Endothelial cell of umbilical vein (primary cell): ENCODE results near the gene CELSR3. TPM values are rescaled to one million over a fixed set of nuclear protein-coding genes. Genes with fewer than 3 reads are reported as not detected.

ENCODE experiments used
- BruUV-seq: library from RNA; stranded (reverse); fragments of 400-500 nt; replicated peaks from 2 replicates; lab custom pipeline; 2021; lab: Mats Ljungman, UMichigan
- CTCF ChIA-PET: fragments of 300-600, 350-600 bp; sonication (Branson Sonifier 250); formaldehyde crosslinking; loops from one replicate; lab custom pipeline; 2021; ENCODE audit warnings: antibody characterized with exemption, inconsistent platforms; lab: Charles Lee
- POLR2A ChIA-PET: fragments of 300-600, 350-600 bp; sonication (Branson Sonifier 250); formaldehyde crosslinking; loops from one replicate; lab custom pipeline; 2021; ENCODE audit warnings: antibody characterized with exemption, inconsistent platforms; lab: Charles Lee
- DNase-seq: peaks from one replicate; pipeline ENCODE4 v3.0.0-alpha.2; 2011; ENCODE audit warnings: low read depth, low spot score
- FAIRE-seq: peaks from 2 replicates; lab custom pipeline; 2011; peaks lifted over from hg19 to GRCh38; lab: Jason Lieb, UNC
- H2AFZ ChIP-seq: 2 replicates; pipeline ENCODE4 v1.6.0; 2012; ENCODE audit warnings: low read depth, low read length, control low read depth, inconsistent platforms
- H3K27ac ChIP-seq: 2 replicates; pipeline ENCODE4 v1.5.1; 2011; ENCODE audit warnings: low read depth, mild to moderate bottlenecking, control low read depth, low read length, moderate library complexity; ENCODE audit not compliant: insufficient read depth
- H3K27me3 ChIP-seq, 2 experiments: 2 replicates each; pipeline versions ENCODE4 v1.6.0 to v1.6.1; 2011; ENCODE audit warnings: low read length in 2 of 2, mixed read lengths in 1 of 2; ENCODE audit not compliant: control insufficient read depth in 2 of 2, insufficient read depth in 2 of 2
- H3K36me3 ChIP-seq, 2 experiments: 2 replicates in 1 of 2; 3 replicates in 1 of 2; pipeline ENCODE4 v1.5.1; 2011; ENCODE audit warnings: low read length in 2 of 2, mild to moderate bottlenecking in 1 of 2, moderate library complexity in 1 of 2; ENCODE audit not compliant: control insufficient read depth in 2 of 2, insufficient read depth in 2 of 2; ENCODE audit errors: extremely low read depth in 1 of 2
- H3K4me1 ChIP-seq: 3 replicates; pipeline ENCODE4 v1.5.1; 2011; ENCODE audit warnings: mild to moderate bottlenecking, low read length; ENCODE audit not compliant: control insufficient read depth, insufficient read depth; ENCODE audit errors: extremely low read depth
- H3K4me2 ChIP-seq: 2 replicates; pipeline ENCODE4 v1.6.1; 2011; ENCODE audit warnings: low read length, control low read depth, mixed read lengths; ENCODE audit not compliant: insufficient read depth
- H3K4me3 ChIP-seq, 3 experiments: fragments of 200-600 bp in 1 of 3; sonication (generic), shearing (Covaris generic) in 1 of 3; replicated peaks in 1 of 3; 2 replicates each; pipeline ENCODE4 v1.5.1; 2011 to 2016; ENCODE audit warnings: control low read depth in 3 of 3, low read length in 3 of 3, mild to moderate bottlenecking in 2 of 3, inconsistent platforms in 1 of 3, low read depth in 1 of 3, moderate library complexity in 1 of 3; ENCODE audit not compliant: insufficient read depth in 1 of 3
- H3K79me2 ChIP-seq: 2 replicates; pipeline ENCODE4 v1.6.0; 2012; ENCODE audit warnings: low read length, inconsistent platforms; ENCODE audit not compliant: control insufficient read depth, insufficient read depth
- H3K9ac ChIP-seq: replicated peaks from 2 replicates; pipeline ENCODE3; 2011; ENCODE audit warnings: low read length, control low read depth; ENCODE audit not compliant: insufficient read depth; ENCODE audit errors: extremely low read depth
- H3K9me1 ChIP-seq: replicated peaks from 3 replicates; pipeline ENCODE4 v1.6.0; 2011; ENCODE audit warnings: mild to moderate bottlenecking, low read length; ENCODE audit not compliant: control insufficient read depth, insufficient read depth; ENCODE audit errors: extremely low read depth
- H3K9me3 ChIP-seq: replicated peaks from 2 replicates; pipeline ENCODE4 v1.5.1; 2012; ENCODE audit warnings: low read length, inconsistent platforms; ENCODE audit not compliant: control insufficient read depth, insufficient read depth
- H4K20me1 ChIP-seq: replicated peaks from 2 replicates; pipeline ENCODE3; 2011; ENCODE audit warnings: mild to moderate bottlenecking, low read length; ENCODE audit not compliant: control insufficient read depth, insufficient read depth; ENCODE audit errors: extremely low read depth
- CTCF ChIP-seq, 2 donors: IDR thresholded peaks; 1 replicate in 1 of 2; 2 replicates in 1 of 2; pipeline ENCODE4 v1.5.1; 2011; ENCODE audit warnings: low read length in 2 of 2, mild to moderate bottlenecking in 2 of 2, moderate library complexity in 2 of 2, control low read depth in 1 of 2, inconsistent platforms in 1 of 2, low read depth in 1 of 2; ENCODE audit not compliant: insufficient read depth in 1 of 2; ENCODE audit errors: extremely low read depth in 1 of 2
- EZH2 ChIP-seq: IDR thresholded peaks from 2 replicates; pipeline ENCODE4 v1.6.1; 2012; ENCODE audit warnings: borderline replicate concordance, low read depth, mild to moderate bottlenecking, moderate library complexity, low read length, inconsistent platforms; ENCODE audit not compliant: severe bottlenecking
- FOS ChIP-seq: IDR thresholded peaks from 2 replicates; pipeline ENCODE4 v1.6.1; 2011; ENCODE audit warnings: mild to moderate bottlenecking, low read length, moderate library complexity, borderline replicate concordance; ENCODE audit not compliant: insufficient read depth
- GATA2 ChIP-seq: IDR thresholded peaks from 2 replicates; pipeline ENCODE4 v1.7.0; 2011; ENCODE audit warnings: low read depth, mild to moderate bottlenecking, moderate library complexity, mixed read lengths, low read length; ENCODE audit not compliant: insufficient read length, insufficient read depth
- JUN ChIP-seq: IDR thresholded peaks from 2 replicates; pipeline ENCODE4 v1.6.1; 2011; ENCODE audit warnings: borderline replicate concordance, low read depth; ENCODE audit not compliant: insufficient read length, insufficient read depth
- MAX ChIP-seq: IDR thresholded peaks from 2 replicates; pipeline ENCODE4 v1.6.1; 2011; ENCODE audit not compliant: insufficient read depth, insufficient read length
- MYC ChIP-seq: IDR thresholded peaks from one replicate; pipeline ENCODE4 v1.6.1; 2011; ENCODE audit warnings: mild to moderate bottlenecking, low read depth, low read length
- POLR2A ChIP-seq: IDR thresholded peaks from 2 replicates; pipeline ENCODE4 v1.6.1; 2012; ENCODE audit warnings: low read depth, mild to moderate bottlenecking, control low read depth, low read length
- POLR2AphosphoS5 ChIP-seq: IDR thresholded peaks from 2 replicates; pipeline ENCODE4 v1.6.1; 2012; ENCODE audit warnings: low read depth, mild to moderate bottlenecking, control low read depth, low read length, moderate library complexity; ENCODE audit not compliant: insufficient read depth
- dilution Hi-C: fragments of 300-500 bp; cut with MboI; formaldehyde crosslinking; loops from one replicate; pipeline ENCODE4 v1.15.0; 2019; ENCODE audit warnings: low sequenced_read_pairs; ENCODE audit not compliant: extremely low pct_ligation_motif_present
- intact Hi-C: fragments of 100-400 bp; cut with micrococcal nuclease; formaldehyde crosslinking; loops from one replicate; pipeline ENCODE4 v1.10.0; 2022
- polyA plus RNA-seq, 4 experiments: library from polyadenylated mRNA; depleted of rRNA in 3 of 4; stranded (reverse) in 3 of 4; unstranded in 1 of 4; fragments of >200 nt; gene quantifications; 2 replicates each; pipeline versions ENCODE4 v1.2.1 to v1.2.3, GENCODE V29; 2011 to 2012; ENCODE audit warnings: missing spikeins in 1 of 4
- total RNA-seq: library from RNA; stranded (reverse); gene quantifications from 2 replicates; pipeline ENCODE4 v1.2.3, GENCODE V29; 2021

Gene CELSR3
- total and polyA plus RNA-seq, 2 donors (not counting 3 experiments of a cell fraction or from before 2014, with no cell fraction given), result 0.25 to 0.71 TPM

DNA sequence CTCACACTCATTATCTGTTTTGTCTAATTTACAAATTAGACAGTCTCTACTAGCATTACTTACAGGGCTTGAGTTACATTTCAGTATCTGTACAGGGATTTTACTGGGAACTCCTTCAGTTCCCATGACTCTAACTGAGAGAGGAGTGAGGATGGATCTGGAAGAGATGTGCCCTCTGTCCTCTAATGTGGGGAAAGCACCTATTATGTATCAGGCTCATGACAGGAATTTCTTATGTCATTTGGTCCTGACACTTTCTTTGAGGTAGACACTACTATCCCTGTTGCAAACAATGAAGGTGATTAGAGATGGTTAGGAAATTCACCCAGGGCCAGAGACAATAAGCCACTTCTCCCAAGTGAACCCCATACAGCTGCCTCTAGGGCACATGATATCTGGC is 33.9 kb upstream of the CELSR3 start:
- Histone ChIP-seq H2AFZ (no peak overlapping the region), H3K27me3 (no peaks in the 10 kb centered on the region), H3K9me1 (no peaks in the 10 kb centered on the region), H3K9me3 (no peaks in the 10 kb centered on the region), H3K4me2 (no peak overlapping the region), H3K4me1 (peaks cover 21% of the 10 kb centered on the region), H3K79me2 (peaks cover 72% of the 10 kb centered on the region), H3K4me3 (no peak overlapping the region), H4K20me1 (peaks cover 17% of the 10 kb centered on the region), H3K9ac (no peak overlapping the region), H3K36me3 (peaks cover 21 to 33% of the 10 kb centered on the region in 2 experiments), H3K27ac (no peak overlapping the region)
- no peak for DNase-seq
- POLR2A ChIA-PET, result no interaction called here
- TF ChIP-seq JUN, result no peak
- no peak for TF ChIP-seq POLR2AphosphoS5
- TF ChIP-seq MYC, result no peak
- no peak for TF ChIP-seq POLR2A
- no peak for TF ChIP-seq CTCF (IDR thresholded peaks at IDR 0.05; ENCODE audit: extremely low read depth in 1 of 2, insufficient read depth in 1 of 2, low read depth in 1 of 2, low read length in 2 of 2)
- TF ChIP-seq FOS, result no peak
- TF ChIP-seq MAX, result no peak
- TF ChIP-seq GATA2, result no peak
- no peak for TF ChIP-seq EZH2
- FAIRE-seq, result no peak
- no TSS peak for BruUV-seq
- dilution Hi-C loops (no loop called here), intact Hi-C loops (no loop called here)
- CTCF ChIA-PET, result interaction anchor here (0.6 to 1.7 kb wide), 3 partner anchors 11 to 204 kb away, joined by 4 to 5 read pairs (median 5); partner anchors contain the start of gene NCKIPSD
